ENCODE results near the gene APOBEC3A. TPM values are rescaled to one million over a fixed set of nuclear protein-coding genes. Genes with fewer than 3 reads are reported as not detected.
"Not testable (repeated sequence)": the region's sequence is repeated elsewhere in the genome, so short reads cannot be mapped to it uniquely, and the experiment has no call there.

APOBEC3A gene
- total and polyA plus RNA-seq, 5 experiments from 2014 or later = not detected

DNA sequence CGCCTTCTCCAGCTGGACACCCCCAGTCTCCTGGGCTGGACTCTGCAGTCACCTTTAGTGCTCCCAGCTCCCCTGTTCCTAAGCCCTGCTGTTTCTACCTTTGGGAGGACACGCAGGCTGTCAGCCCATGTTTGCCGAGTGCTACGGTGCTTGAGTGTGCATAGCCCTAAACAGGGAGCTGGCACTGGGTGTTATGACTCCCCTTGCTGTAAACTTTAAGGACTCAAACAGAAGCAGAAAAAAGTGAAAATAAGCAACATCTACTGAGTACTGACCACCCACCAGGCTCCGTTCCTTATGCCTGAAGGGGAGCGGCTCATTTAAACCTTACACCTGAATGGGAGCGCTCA, 17.4 kb downstream of the APOBEC3A start:
- POLR2A ChIA-PET = interaction anchor here (0.6 to 0.7 kb wide), 2 partner anchors 98 to 802 kb away, joined by 3 to 6 read pairs; no protein-coding TSS in a partner anchor

GRCh38 chr22:38977289-38977688, 19.9 kb downstream of the APOBEC3A start:
- ATAC-seq, DNase-seq, H3K36me3 Mint-ChIP-seq, H3K9me3 Mint-ChIP-seq, POLR2A ChIA-PET, H3K27ac Mint-ChIP-seq, H3K4me3 Mint-ChIP-seq, H3K27me3 Mint-ChIP-seq: not testable (repeated sequence)
- H3K4me1 Mint-ChIP-seq = peaks cover 7 to 13% (median 11%) of the 10 kb centered on the region in 4 donors

More for the DNA sequence above, 17.4 kb downstream of the APOBEC3A start:
- H3K4me1 Mint-ChIP-seq = peaks cover 0 to 3% (median 1%) of the 10 kb centered on the region in 4 donors
- peaks cover 3 to 28% (median 10%) of the 10 kb centered on the region in 5 donors for H3K27me3 Mint-ChIP-seq
- H3K27ac Mint-ChIP-seq = no peak overlapping the region
- H3K36me3 Mint-ChIP-seq = no peaks in the 10 kb centered on the region
- no peak overlapping the region for H3K4me3 Mint-ChIP-seq
- ATAC-seq (no peak), DNase-seq (no peak)
- no peaks in the 10 kb centered on the region for H3K9me3 Mint-ChIP-seq

DNA sequence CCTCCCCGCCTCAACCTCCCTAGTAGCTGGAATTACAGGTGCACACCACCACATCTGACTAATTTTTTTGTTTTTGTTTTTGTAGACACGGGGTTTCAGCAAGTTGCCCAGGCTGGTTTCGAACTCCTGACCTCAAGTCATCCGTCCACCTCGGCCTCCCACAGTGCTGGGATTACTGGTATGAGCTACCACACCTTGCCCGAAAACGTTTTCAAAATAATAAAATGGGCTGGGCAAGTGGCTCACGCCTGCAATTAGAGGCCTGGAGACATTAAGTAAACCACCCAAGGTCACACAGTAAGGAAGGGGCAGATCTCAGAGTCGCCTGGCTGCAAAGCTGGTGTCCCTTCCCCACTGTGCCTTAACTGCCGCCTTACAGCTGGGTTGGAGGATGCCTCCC, 23.2 kb downstream of the APOBEC3A start:
- Mint-ChIP-seq H3K27ac (peak overlapping the region in 1 of 10 donors; percentile 25), H3K4me1 (peaks cover 9 to 27% (median 23%) of the 10 kb centered on the region in 4 donors)
- H3K4me3 Mint-ChIP-seq = not testable (repeated sequence)

GRCh38 chr22:38981005-38981991, 23.9 kb downstream of the APOBEC3A start:
- peak overlapping the region; percentile 57 to 94 (median 84) for H3K4me3 Mint-ChIP-seq
- peaks cover 0 to 7% (median 4%) of the 10 kb centered on the region in 3 donors for H3K36me3 Mint-ChIP-seq
- H3K4me1 Mint-ChIP-seq = peaks cover 9 to 32% (median 25%) of the 10 kb centered on the region in 4 donors
- ATAC-seq (peak; percentile 16 to 52), DNase-seq (peak in 3 of 10 donors; percentile 6 to 66 (median 20))
- peak overlapping the region in 4 of 10 donors; percentile 40 to 90 (median 54) for H3K27ac Mint-ChIP-seq
- H3K9me3 Mint-ChIP-seq = peaks cover 0 to 14% (median 6%) of the 10 kb centered on the region in 9 donors
- POLR2A ChIA-PET = interaction anchor here (0.6 to 1.7 kb wide), 3 partner anchors 110 to 337 kb away, joined by 3 to 7 read pairs (median 4); no protein-coding TSS in a partner anchor
- no peaks in the 10 kb centered on the region for H3K27me3 Mint-ChIP-seq

More for the DNA sequence above, 23.2 kb downstream of the APOBEC3A start:
- H3K36me3 Mint-ChIP-seq, H3K27me3 Mint-ChIP-seq, POLR2A ChIA-PET, ATAC-seq: not testable (repeated sequence)
- H3K9me3 Mint-ChIP-seq = peaks cover 0 to 14% (median 6%) of the 10 kb centered on the region in 9 donors
- peak in 1 of 10 donors; percentile 54 for DNase-seq

DNA sequence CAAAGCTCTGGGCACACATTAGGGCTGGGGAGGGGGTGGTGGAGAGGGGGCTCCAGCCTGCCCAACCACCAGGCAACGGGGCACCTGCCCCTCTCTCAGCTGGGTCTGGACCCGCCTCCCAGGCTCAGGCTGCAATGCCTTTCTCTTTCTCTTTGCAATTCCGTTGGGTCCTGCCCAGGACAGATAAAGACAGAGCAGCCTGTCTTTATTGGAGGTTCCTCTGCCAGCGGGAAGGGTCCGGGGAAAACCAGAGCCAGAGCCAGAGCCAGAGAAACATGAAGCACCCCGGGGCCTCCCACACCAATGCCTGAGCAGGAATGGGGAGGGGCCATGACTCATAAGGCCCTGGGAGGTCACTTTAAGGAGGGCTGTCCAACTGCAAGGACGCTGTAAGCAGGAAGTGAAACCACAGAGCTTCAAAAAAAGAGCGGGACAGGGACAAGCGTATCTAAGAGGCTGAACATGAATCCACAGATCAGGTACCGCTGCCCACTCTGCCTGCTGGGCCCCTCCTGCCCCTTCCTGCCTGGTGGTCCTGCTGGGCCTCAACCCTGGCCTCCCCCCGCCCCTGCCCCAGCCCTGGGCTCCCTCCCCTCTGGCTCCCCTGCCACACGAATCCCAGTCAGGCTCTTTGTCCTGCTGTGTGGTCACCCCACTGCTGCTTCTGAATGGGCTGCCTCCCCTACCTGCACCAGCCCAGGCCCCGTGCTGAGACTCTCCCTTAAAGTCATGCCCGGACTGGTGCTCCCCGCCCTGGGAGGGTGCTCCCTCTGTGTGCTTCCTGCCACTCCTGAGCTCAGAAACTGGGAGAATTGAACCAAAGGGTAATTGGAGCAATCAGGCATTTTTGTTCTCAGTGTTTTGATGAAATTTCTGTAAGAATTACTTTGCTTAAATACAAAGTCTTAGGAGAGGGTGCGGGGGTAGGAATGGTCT, 24.9 kb downstream of the APOBEC3A start, which contains the start of gene APOBEC3B:
TSS of gene APOBEC3B (plus strand) at position 356 of the 936 bp plus-strand sequence. CDS start at position 463, 107 bp downstream.
- Mint-ChIP-seq H3K27me3 (no peaks in the 10 kb centered on the region), H3K27ac (peak within 1 kb of the TSS in 4 of 10 donors; percentile 53 to 90 (median 65)), H3K36me3 (peaks cover 0 to 7% (median 4%) of the 10 kb centered on the region in 3 donors), H3K9me3 (peaks cover 0 to 14% (median 6%) of the 10 kb centered on the region in 9 donors), H3K4me3 (peak within 1 kb of the TSS; percentile 72 to 94 (median 84)), H3K4me1 (peaks cover 9 to 32% (median 26%) of the 10 kb centered on the region in 4 donors)
- DNase-seq (peak in 9 of 10 donors; percentile 2 to 76 (median 36)), ATAC-seq (peak; percentile 49 to 73)
- POLR2A ChIA-PET = interaction anchor here (0.7 to 1.7 kb wide), 3 partner anchors 33 to 336 kb away, joined by 3 to 4 read pairs (median 3); no protein-coding TSS in a partner anchor

- ATAC-seq (no peak), DNase-seq (no peak)
- no peaks in the 10 kb centered on the region for H3K27me3 Mint-ChIP-seq
- POLR2A ChIA-PET = interaction anchor here (0.5 kb wide), 1 partner anchor 12 kb away, joined by 3 read pairs; no protein-coding TSS in a partner anchor
- peaks cover 10 to 33% (median 31%) of the 10 kb centered on the region in 4 donors for H3K4me1 Mint-ChIP-seq
- peaks cover 0 to 7% (median 4%) of the 10 kb centered on the region in 3 donors for H3K36me3 Mint-ChIP-seq
- peaks cover 0 to 14% (median 6%) of the 10 kb centered on the region in 9 donors for H3K9me3 Mint-ChIP-seq
- H3K27ac Mint-ChIP-seq = peak overlapping the region in 2 of 10 donors; percentile 84 to 98
- peak overlapping the region in 2 of 10 donors; percentile 2 to 39 for H3K4me3 Mint-ChIP-seq
Observed at GRCh38 chr22:38984224-38984623, 26.8 kb downstream of the APOBEC3A start.

DNA sequence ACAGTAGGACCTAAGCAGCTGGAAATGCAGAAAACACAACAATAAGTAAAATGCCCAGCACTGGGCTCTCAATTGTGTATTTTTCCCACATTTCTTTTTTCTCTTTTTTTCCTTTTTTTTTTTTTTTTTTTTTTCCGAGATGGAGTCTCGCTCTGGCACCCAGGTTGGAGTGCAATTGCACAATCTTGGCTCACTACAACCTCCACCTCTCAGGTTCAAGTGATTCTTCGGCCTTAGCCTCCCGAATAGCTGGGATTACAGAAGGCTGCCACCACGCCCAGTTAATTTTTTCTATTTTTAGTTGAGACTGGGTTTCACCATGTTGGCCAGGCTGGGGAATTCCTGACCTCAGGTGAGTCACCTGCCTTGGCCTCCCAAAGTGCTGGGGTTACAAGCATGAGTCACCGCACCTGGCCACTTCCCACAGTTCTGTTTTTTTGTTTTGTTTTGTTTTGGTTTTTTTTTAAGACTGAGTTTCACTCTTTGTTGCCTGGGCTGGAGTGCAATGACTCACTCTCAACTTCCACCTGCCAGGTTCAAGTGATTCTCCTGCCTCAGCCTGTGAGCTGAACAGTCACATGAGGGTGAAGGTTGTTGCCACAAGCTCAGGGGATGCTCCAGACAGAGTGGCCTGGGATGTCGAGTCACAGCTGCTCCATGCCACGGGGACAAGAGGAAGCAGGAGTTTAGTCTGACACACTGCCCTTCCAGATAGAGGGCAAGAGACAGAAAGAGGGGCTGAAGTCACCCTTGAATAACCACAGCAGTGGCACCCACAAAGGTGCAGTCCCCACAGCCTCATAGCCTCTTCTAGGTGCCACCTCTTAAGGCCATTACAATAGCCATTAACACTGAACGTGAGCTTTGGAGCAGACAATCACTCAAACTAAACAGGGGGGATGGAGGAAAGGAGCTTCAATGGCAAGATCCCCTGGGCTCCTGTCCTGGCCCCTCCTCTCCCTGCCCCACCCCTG, 27.7 kb downstream of the APOBEC3A start:
- POLR2A ChIA-PET = interaction anchor here (0.5 to 1.3 kb wide), 4 partner anchors 13 to 257 kb away, joined by 3 to 11 read pairs (median 4); partner anchors contain the start of gene APOBEC3D
- DNase-seq (peak in 7 of 10 donors; percentile 6 to 87 (median 44)), ATAC-seq (peak; percentile 72 to 81)
- not testable (repeated sequence) for H3K36me3 Mint-ChIP-seq, H3K27me3 Mint-ChIP-seq
- peak overlapping the region in 5 of 10 donors; percentile 45 to 98 (median 89) for H3K27ac Mint-ChIP-seq
- H3K4me1 Mint-ChIP-seq = peaks cover 15 to 39% (median 34%) of the 10 kb centered on the region in 4 donors
- peaks cover 0 to 14% (median 6%) of the 10 kb centered on the region in 9 donors for H3K9me3 Mint-ChIP-seq
- H3K4me3 Mint-ChIP-seq = peak overlapping the region in 3 of 10 donors; percentile 5 to 57 (median 48)

GRCh38 chr22:38986629-38987028, 29.2 kb downstream of the APOBEC3A start:
- ATAC-seq (no peak), DNase-seq (no peak)
- H3K4me3 Mint-ChIP-seq = no peak overlapping the region
- peaks cover 0 to 14% (median 6%) of the 10 kb centered on the region in 9 donors for H3K9me3 Mint-ChIP-seq
- H3K36me3 Mint-ChIP-seq = peaks cover 0 to 7% (median 4%) of the 10 kb centered on the region in 3 donors
- H3K27me3 Mint-ChIP-seq = no peaks in the 10 kb centered on the region
- peaks cover 14 to 35% (median 29%) of the 10 kb centered on the region in 4 donors for H3K4me1 Mint-ChIP-seq
- H3K27ac Mint-ChIP-seq = peak overlapping the region in 2 of 10 donors; percentile 24 to 78
- POLR2A ChIA-PET = no interaction called here

DNA sequence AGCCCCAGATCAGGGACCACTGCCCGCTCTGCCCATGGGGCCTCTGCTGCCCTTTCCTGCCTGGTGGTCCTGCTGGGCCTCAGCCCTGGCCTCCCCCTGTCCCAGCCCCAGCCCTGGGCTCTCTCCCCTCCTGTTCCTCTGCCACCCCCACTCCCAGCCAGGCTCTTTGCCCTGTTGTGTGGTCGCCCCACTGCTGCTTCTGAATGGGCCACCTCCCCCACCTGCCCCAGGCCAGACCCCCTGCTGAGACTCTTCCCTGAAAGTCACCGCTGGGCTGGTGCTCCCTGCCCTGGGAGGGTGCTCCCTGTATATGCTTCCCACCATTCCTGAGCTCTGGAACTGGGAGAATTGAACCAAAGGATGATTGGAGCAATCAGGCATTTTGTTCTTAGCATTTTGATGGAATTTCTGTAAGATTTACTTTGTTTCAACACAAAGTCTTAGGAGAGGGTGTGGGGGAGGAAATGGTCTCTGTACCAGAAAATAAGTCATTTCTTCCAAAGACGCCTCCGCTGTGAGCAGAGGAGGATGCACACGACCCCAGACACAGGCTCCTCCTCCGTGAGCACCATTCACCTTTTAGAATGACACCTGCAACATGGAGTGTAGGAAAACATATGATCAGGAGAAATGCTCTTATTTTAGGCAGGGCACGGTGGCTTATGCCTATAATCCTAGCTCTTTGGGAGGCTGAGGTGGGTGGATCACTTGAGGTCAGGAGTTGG, 29.9 kb downstream of the APOBEC3A start:
- no peak for DNase-seq

DNA sequence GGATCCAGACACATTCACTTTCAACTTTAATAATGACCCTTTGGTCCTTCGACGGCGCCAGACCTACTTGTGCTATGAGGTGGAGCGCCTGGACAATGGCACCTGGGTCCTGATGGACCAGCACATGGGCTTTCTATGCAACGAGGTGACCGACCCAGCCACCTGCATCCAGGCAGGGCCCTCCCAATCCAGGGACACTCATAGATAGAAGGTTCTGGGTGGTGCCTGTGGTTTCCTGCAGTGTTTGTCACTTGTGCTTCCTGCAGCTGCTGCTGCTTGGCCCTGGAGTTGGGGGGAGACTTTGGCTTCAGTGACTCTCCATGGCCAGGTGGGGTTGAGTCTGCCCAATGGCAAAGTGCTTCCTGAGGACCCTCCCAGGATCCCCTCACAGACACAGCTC, 32.1 kb downstream of the APOBEC3A start:
- ATAC-seq (no peak), DNase-seq (no peak)
- peak overlapping the region in 4 of 10 donors; percentile 27 to 81 (median 40) for H3K27ac Mint-ChIP-seq
- peaks cover 10 to 24% (median 20%) of the 10 kb centered on the region in 4 donors for H3K4me1 Mint-ChIP-seq
- H3K4me3 Mint-ChIP-seq = no peak overlapping the region
- H3K9me3 Mint-ChIP-seq = peaks cover 0 to 2% (median 0%) of the 10 kb centered on the region in 9 donors
- H3K27me3 Mint-ChIP-seq = peaks cover 4 to 15% (median 9%) of the 10 kb centered on the region in 5 donors
- peaks cover 0 to 1% (median 0%) of the 10 kb centered on the region in 3 donors for H3K36me3 Mint-ChIP-seq
- POLR2A ChIA-PET = no interaction called here

More for the DNA sequence above, 29.9 kb downstream of the APOBEC3A start:
- no peak overlapping the region for H3K4me3 Mint-ChIP-seq
- ATAC-seq = no peak
- POLR2A ChIA-PET = interaction anchor here (0.6 kb wide), 1 partner anchor 323 kb away, joined by 4 read pairs; no protein-coding TSS in a partner anchor
- H3K9me3 Mint-ChIP-seq = peaks cover 0 to 14% (median 6%) of the 10 kb centered on the region in 9 donors
- H3K36me3 Mint-ChIP-seq = peaks cover 0 to 7% (median 4%) of the 10 kb centered on the region in 3 donors
- H3K4me1 Mint-ChIP-seq = peaks cover 9 to 28% (median 22%) of the 10 kb centered on the region in 4 donors
- peak overlapping the region in 2 of 10 donors; percentile 18 to 72 for H3K27ac Mint-ChIP-seq
- H3K27me3 Mint-ChIP-seq = no peaks in the 10 kb centered on the region
